ENCODE results near the gene GNG7. TPM values are rescaled to one million over a fixed set of nuclear protein-coding genes. Genes with fewer than 3 reads are reported as not detected.
A peak's percentile ranks its signal among the peaks of the same experiment; 100 is the strongest.

GNG7 gene
- total and polyA plus RNA-seq, 10 of the 15 experiments (the other 5 are each of a cell fraction or from before 2014, with no cell fraction given): 1.9 to 13.6 (median 6.5) TPM

GRCh38 chr19:2610637-2611482 is 91.6 kb downstream of the GNG7 start (continued):
- no peak for TF ChIP-seq KAT2A (conservative IDR thresholded peaks at IDR 0.05; ENCODE audit: control insufficient read depth, low read depth, low read length)
- no peak for TF ChIP-seq ESRRA (IDR thresholded peaks at IDR 0.05; ENCODE audit: low read length)
- no peak for TF ChIP-seq IRF5 (IDR thresholded peaks at IDR 0.05; ENCODE audit: borderline replicate concordance)
- no peak for TF ChIP-seq ZNF274 (IDR thresholded peaks at IDR 0.05; ENCODE audit: insufficient read depth, insufficient read length)
- peak; percentile 71 for TF ChIP-seq CREM (IDR thresholded peaks at IDR 0.05; ENCODE audit: low read depth)
- peak; percentile 68; the same call in 1 of the 2 replicates for TF ChIP-seq BACH1 (IDR thresholded peaks at IDR 0.05; ENCODE audit: borderline replicate concordance)
- no peak for TF ChIP-seq POLR2AphosphoS5 (IDR thresholded peaks at IDR 0.05; ENCODE audit: low read length)
- TF ChIP-seq ZNF687 (IDR thresholded peaks at IDR 0.05): peak; percentile 79
- peak; percentile 80 for TF ChIP-seq ZNF217 (IDR thresholded peaks at IDR 0.05)
- TF ChIP-seq SMAD1 (IDR thresholded peaks at IDR 0.05; ENCODE audit: low read depth, partially characterized antibody): peak; percentile 69
- TF ChIP-seq RELA (IDR thresholded peaks at IDR 0.05; ENCODE audit: borderline replicate concordance, partially characterized antibody): no peak
- TF ChIP-seq SKIL (IDR thresholded peaks at IDR 0.05; ENCODE audit: low read depth, poor library complexity, severe bottlenecking): peak; percentile 88
- no peak for TF ChIP-seq SUPT20H (IDR thresholded peaks at IDR 0.05; ENCODE audit: borderline replicate concordance, control insufficient read depth, low read depth, low read length)
- no peak for TF ChIP-seq CEBPZ (IDR thresholded peaks at IDR 0.05; ENCODE audit: low read depth, low read length)
- peak; percentile 91 for TF ChIP-seq RAD21 (IDR thresholded peaks at IDR 0.05; ENCODE audit: insufficient read depth, low read depth, low read length)
- TF ChIP-seq PAX5 (IDR thresholded peaks at IDR 0.05; ENCODE audit: borderline replicate concordance, low read depth, low read length): peak; percentile 88
- TF ChIP-seq HCFC1 (IDR thresholded peaks at IDR 0.05; ENCODE audit: low read length): no peak
- TF ChIP-seq POLR2A (IDR thresholded peaks at IDR 0.05; ENCODE audit: low read depth, low read length): no peak; the same call in 1 of the 2 replicates
- TF ChIP-seq BHLHE40 (IDR thresholded peaks at IDR 0.05; ENCODE audit: borderline replicate concordance in 1 of 2, low read depth in 2 of 2, low read length in 1 of 2): peak; percentile 96

All from GM12878 (cell line).